ENCODE results near the gene NUDC. TPM values are rescaled to one million over a fixed set of nuclear protein-coding genes. Genes with fewer than 3 reads are reported as not detected.

Gene NUDC
- total RNA-seq, 4 donors from 2014 or later = 45.2 to 50.3 (median 46.1) TPM

- Histone ChIP-seq H3K9me3 (no peaks in the 10 kb centered on the region), H3K27me3 (no peaks in the 10 kb centered on the region), H3K4me3 (peak overlapping the region; percentile 78 to 97 (median 88)), H3K27ac (peak overlapping the region; percentile 83 to 94 (median 86)), H3K36me3 (peaks cover under 1 to 25% (median 11%) of the 10 kb centered on the region in 3 donors), H3K4me1 (peaks cover 14 to 30% (median 15%) of the 10 kb centered on the region in 3 donors)
- WGBS, 2 donors = 60 to 66% methylated on average over 16 to 18 of the region's 18 CpGs
- no peak for DNase-seq
- intact Hi-C loops (cut with DNase I) = no loop called here
- TF ChIP-seq POLR2A (IDR thresholded peaks at IDR 0.05) (no peak), CTCF (IDR thresholded peaks at IDR 0.05) (no peak)
Measured at GRCh38 chr1:26900815-26901511, 20.6 kb upstream of the NUDC start.

- TF ChIP-seq CTCF (IDR thresholded peaks at IDR 0.05) (no peak), POLR2A (IDR thresholded peaks at IDR 0.05) (no peak)
- no peak overlapping the region for H3K4me3 ChIP-seq
- WGBS, 2 donors = 29 to 39% methylated on average over 5 of the region's 6 CpGs
- no peaks in the 10 kb centered on the region for H3K9me3 ChIP-seq
- intact Hi-C loops (cut with DNase I) = no loop called here
- no peaks in the 10 kb centered on the region for H3K27me3 ChIP-seq
- no peaks in the 10 kb centered on the region for H3K36me3 ChIP-seq
- no peaks in the 10 kb centered on the region for H3K4me1 ChIP-seq
- no peak for DNase-seq
- H3K27ac ChIP-seq = no peak overlapping the region
Measured at GRCh38 chr1:26907071-26907917, 14.2 kb upstream of the NUDC start.

- intact Hi-C loops (cut with DNase I) = no loop called here
- no peak overlapping the region for H3K4me3 ChIP-seq
- no peak for DNase-seq
- no peaks in the 10 kb centered on the region for H3K36me3 ChIP-seq
- no peak for TF ChIP-seq POLR2A (IDR thresholded peaks at IDR 0.05)
- no peak for TF ChIP-seq CTCF (IDR thresholded peaks at IDR 0.05)
- H3K4me1 ChIP-seq = no peaks in the 10 kb centered on the region
- no peaks in the 10 kb centered on the region for H3K27me3 ChIP-seq
- 88 to 91% methylated on average over 3 of the region's 3 CpGs for WGBS, 2 donors
- no peak overlapping the region for H3K27ac ChIP-seq
- no peaks in the 10 kb centered on the region for H3K9me3 ChIP-seq
Measured at GRCh38 chr1:26909951-26910342, 11.6 kb upstream of the NUDC start.

- no peak overlapping the region for H3K4me3 ChIP-seq
- no peak overlapping the region for H3K27ac ChIP-seq
- no peaks in the 10 kb centered on the region for H3K9me3 ChIP-seq
- H3K27me3 ChIP-seq = no peaks in the 10 kb centered on the region
- DNase-seq = no peak
- WGBS, 2 donors = 64 to 84% methylated on average over 4 of the region's 4 CpGs
- intact Hi-C loops (cut with DNase I) = no loop called here
- H3K36me3 ChIP-seq = no peaks in the 10 kb centered on the region
- no peak for TF ChIP-seq CTCF (IDR thresholded peaks at IDR 0.05)
- TF ChIP-seq POLR2A (IDR thresholded peaks at IDR 0.05) = no peak
- H3K4me1 ChIP-seq = no peaks in the 10 kb centered on the region
Measured at GRCh38 chr1:26910343-26911160, 11.0 kb upstream of the NUDC start.
